NCI-H526 (cell line): ENCODE results near the gene HSD17B8.

Experiments used
- DNase-seq, 2 experiments: peaks; one replicate each; lab custom pipeline; 2025; lab: John Stamatoyannopoulos, UW

HSD17B8 gene

GRCh38 chr6:33241968-33242367 lies 37.5 kb downstream of the HSD17B8 start:
- no peak for DNase-seq

- DNase-seq: no peak
Observed at GRCh38 chr6:33243476-33243875, 39.0 kb downstream of the HSD17B8 start.

- DNase-seq: peak; percentile 63 to 94
Observed at GRCh38 chr6:33247977-33248642, 43.7 kb downstream of the HSD17B8 start.

- DNase-seq: peak in 1 of 2 experiments; percentile 76
Observed at GRCh38 chr6:33248643-33248931, 44.1 kb downstream of the HSD17B8 start.

GRCh38 chr6:33248932-33249731 lies 44.7 kb downstream of the HSD17B8 start:
- DNase-seq: peak; percentile 98 to 99

- DNase-seq: peak in 1 of 2 experiments; percentile 41
Observed at GRCh38 chr6:33249732-33250630, 45.5 kb downstream of the HSD17B8 start.

GRCh38 chr6:33250731-33251130 lies 46.3 kb downstream of the HSD17B8 start:
- DNase-seq: no peak

GRCh38 chr6:33251395-33252012 lies 47.0 kb downstream of the HSD17B8 start:
- no peak for DNase-seq

- no peak for DNase-seq
Observed at GRCh38 chr6:33252759-33253158, 48.3 kb downstream of the HSD17B8 start.

- DNase-seq: no peak
Observed at GRCh38 chr6:33254591-33254990, 50.1 kb downstream of the HSD17B8 start.
